GM12801 (cell line): ENCODE results near the gene KIRREL1.

Source experiments
- TF ChIP-seq, protein P1 (sequence below): IDR thresholded peaks from one replicate; pipeline ENCODE4 v1.5.1; 2011; ENCODE audit warnings: control low read depth; ENCODE audit not compliant: insufficient read length; ENCODE audit errors: extremely low read depth

The KIRREL1 gene

DNA sequence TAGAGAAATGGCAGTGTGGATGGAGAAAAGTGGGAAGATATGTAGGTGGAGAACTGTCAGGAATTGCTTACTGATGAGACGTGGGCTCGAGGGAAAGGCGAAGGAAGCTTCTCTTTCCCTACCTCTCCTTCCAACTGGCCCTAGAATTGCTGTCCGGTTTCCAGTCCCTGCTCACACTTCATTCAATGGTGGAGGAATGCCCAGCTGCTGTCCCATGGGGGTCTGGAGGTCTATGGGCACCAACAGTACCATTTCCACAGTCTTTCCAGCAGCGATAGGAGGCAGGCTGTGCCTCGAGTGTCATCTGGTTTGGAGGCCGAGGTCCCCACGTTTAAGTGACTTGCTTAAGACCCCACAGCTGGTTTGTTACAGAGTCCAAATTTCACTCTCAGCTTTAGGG, 155.7 kb downstream of the KIRREL1 start:
- TF ChIP-seq, protein P1, sequence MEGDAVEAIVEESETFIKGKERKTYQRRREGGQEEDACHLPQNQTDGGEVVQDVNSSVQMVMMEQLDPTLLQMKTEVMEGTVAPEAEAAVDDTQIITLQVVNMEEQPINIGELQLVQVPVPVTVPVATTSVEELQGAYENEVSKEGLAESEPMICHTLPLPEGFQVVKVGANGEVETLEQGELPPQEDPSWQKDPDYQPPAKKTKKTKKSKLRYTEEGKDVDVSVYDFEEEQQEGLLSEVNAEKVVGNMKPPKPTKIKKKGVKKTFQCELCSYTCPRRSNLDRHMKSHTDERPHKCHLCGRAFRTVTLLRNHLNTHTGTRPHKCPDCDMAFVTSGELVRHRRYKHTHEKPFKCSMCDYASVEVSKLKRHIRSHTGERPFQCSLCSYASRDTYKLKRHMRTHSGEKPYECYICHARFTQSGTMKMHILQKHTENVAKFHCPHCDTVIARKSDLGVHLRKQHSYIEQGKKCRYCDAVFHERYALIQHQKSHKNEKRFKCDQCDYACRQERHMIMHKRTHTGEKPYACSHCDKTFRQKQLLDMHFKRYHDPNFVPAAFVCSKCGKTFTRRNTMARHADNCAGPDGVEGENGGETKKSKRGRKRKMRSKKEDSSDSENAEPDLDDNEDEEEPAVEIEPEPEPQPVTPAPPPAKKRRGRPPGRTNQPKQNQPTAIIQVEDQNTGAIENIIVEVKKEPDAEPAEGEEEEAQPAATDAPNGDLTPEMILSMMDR, result no peak
